ENCODE data around the gene BLVRA.

Gene BLVRA

DNA sequence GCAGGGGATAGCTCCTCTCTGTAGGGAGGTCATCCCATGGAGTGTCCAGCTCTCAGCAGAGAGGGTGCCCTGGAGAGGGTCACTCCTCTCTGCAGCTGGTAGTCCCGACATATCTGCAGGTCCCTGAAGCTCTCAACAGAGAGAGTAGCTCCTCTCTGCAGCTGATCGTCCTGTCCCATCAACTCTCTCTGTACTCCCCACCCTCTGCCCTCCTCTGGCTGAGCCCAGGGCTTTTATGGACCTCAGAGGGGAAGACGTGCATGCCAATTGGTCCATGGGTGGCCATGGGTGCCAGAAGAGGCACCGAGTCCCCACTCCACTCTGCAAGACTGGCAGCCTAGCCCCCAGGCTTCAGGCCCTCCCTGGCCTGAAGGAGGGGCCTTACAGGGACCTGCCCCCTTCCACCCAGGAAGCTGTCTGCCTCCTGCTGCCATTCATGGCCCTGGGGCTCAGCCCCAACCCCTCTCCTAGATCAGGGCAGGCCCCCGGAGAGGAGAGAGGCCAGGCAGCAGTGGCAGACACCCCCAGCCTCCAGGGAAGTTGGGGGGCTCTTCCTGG, 9.0 kb upstream of the BLVRA start:
- in situ Hi-C loops (cut with MboI; ENCODE audit: low sequenced_read_pairs) = no loop called here

DNA sequence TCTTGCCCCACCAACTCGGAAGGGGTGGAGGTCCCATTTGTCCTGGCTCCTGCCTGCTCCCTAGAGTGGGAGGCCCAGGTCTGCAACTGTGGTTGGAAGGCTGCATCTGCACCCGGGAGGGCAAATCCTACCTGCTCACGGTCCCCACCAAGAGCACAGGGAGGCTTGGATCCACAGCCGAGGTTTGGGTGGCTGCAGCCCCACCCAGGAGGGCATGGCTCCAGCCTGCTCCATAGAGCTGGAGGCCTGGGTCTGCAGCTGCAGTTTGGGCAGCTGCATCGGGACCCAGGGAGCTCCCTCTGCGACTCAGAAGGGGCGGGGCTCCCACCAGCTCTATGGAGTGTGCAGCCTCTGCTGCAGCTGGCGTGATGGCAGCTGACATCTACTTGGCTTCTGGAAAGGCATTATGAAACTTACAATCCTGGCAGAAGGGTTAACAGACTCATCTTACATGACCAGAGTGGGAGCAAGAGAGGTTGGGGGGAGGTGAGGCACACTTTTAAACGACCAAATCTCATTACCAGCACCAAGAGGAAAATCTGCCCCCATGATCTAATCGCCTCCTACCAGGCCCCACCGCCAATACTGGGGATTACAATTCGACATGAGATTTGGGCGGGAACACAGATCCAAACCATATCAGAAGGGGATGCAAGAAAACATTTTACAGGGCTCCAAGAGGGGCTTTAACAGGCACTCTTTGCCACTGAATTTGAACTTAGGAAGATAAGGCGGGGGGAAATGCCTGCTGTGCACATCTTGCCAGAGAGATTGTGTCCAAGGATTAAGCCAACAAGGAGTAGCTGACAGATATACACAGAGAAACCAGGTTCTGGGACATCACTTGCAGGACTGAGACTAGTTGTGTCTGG, 8.2 kb upstream of the BLVRA start:
- in situ Hi-C loops (cut with MboI; ENCODE audit: low sequenced_read_pairs) = no loop called here

- in situ Hi-C loops (cut with MboI; ENCODE audit: low sequenced_read_pairs) = no loop called here
These were observed 6.1 kb upstream of the BLVRA start for GRCh38 chr7:43752411-43752810.

- in situ Hi-C loops (cut with MboI; ENCODE audit: low sequenced_read_pairs) = no loop called here
These were observed 5.1 kb upstream of the BLVRA start for GRCh38 chr7:43753271-43753810.

- in situ Hi-C loops (cut with MboI; ENCODE audit: low sequenced_read_pairs) = no loop called here
These were observed 4.6 kb upstream of the BLVRA start for GRCh38 chr7:43753843-43754242.

GRCh38 chr7:43754596-43754995, 3.9 kb upstream of the BLVRA start:
- in situ Hi-C loops (cut with MboI; ENCODE audit: low sequenced_read_pairs) = no loop called here

GRCh38 chr7:43756368-43757072, 2.0 kb upstream of the BLVRA start:
- in situ Hi-C loops (cut with MboI; ENCODE audit: low sequenced_read_pairs) = no loop called here

DNA sequence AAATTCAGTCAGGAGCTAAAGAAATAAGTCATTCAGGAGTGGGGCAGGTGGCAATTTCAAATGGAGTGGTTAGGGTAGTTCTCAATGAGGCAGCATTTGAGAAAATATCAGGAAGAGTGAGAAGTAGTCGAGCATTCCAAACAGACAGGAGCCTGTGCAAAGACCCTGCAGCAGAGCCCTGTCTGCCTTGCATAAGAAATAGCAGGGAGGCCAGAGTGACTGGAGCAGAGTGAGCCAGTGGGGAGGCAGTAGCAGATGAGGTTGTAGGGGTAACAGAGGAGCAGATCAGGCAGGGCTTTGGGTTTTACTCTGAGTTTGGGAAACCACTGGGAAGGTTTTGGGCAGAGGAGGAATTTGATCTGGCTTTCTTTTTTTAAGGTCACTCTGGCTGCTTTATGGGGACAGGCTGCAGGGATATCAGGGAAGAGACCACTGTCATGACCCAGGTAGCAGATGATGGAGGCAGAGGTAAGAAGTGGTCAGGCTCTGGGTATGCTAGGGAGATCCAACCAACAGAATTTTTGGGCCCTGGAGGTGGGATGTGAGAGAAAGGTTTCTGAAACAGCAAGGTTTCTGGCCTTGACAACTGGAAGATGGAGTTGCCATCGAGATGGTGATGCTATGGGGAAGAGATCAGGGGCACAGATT, 1.3 kb upstream of the BLVRA start:
- in situ Hi-C loops (cut with MboI; ENCODE audit: low sequenced_read_pairs) = no loop called here

- in situ Hi-C loops (cut with MboI; ENCODE audit: low sequenced_read_pairs) = no loop called here
These were observed 573 bp downstream of the BLVRA start for GRCh38 chr7:43758822-43759683.

GRCh38 chr7:43760861-43761260, 2.4 kb downstream of the BLVRA start:
- in situ Hi-C loops (cut with MboI; ENCODE audit: low sequenced_read_pairs) = no loop called here

GRCh38 chr7:43761382-43761781, 2.9 kb downstream of the BLVRA start:
- in situ Hi-C loops (cut with MboI; ENCODE audit: low sequenced_read_pairs) = no loop called here

GRCh38 chr7:43761938-43762692, 3.6 kb downstream of the BLVRA start:
- in situ Hi-C loops (cut with MboI; ENCODE audit: low sequenced_read_pairs) = no loop called here

GRCh38 chr7:43763183-43763582, 4.7 kb downstream of the BLVRA start:
- in situ Hi-C loops (cut with MboI; ENCODE audit: low sequenced_read_pairs) = no loop called here

DNA sequence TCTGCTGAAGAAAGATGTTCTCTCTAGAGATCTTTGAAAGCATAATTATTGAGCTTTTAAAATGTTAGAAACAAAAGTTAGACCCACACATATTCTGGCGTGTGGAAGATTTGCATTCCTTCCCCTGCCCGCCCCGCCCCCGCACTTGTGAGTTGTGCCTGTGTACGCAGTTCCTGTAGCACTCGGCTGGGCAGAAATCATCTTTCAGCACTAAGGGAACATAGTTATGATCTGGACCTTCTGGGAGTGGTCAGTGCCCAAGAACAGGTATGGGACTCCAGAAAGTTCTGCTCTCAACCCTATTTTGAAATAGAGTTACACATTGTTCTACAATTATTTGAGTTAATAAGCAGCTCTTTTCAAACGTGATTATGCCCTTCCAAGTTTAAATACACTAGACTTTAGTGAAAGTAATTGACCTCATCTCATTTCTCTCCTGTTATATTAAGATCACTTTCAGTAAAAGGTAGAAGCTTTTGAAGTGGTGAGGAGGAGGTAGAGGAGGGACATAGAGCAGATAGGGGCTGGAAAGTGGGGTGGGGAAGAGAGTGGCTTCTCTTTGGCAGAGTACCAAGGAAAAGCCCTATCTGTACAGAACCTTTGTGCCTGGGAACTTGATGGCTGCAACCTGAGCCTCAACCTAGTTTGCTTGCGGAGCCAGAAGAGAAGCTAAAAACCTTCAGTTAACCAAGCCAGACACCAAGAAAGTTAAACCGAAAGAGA, 5.7 kb downstream of the BLVRA start:
- in situ Hi-C loops (cut with MboI; ENCODE audit: low sequenced_read_pairs) = no loop called here

GRCh38 chr7:43764807-43765491, 6.5 kb downstream of the BLVRA start:
- in situ Hi-C loops (cut with MboI; ENCODE audit: low sequenced_read_pairs) = no loop called here

DNA sequence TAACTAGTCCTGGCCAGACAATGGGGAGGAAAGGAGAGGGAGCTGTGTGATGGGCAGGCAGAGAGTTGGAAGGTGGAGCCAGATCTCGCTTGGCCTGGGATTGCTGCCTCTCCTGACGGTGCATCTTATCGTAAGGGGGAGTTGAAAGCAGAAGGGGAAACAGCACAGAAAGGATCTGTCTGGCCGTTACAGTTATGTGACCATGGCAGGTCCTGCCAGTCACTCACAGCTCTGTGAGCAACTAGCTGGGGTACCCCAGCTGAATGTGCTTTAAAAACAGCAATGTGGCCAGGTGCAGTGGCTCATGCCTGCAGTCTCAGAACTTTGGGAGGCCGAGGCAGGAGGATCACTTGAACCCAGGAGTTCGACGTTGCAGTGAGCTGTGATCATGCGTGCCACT, 8.1 kb downstream of the BLVRA start:
- in situ Hi-C loops (cut with MboI; ENCODE audit: low sequenced_read_pairs) = no loop called here

DNA sequence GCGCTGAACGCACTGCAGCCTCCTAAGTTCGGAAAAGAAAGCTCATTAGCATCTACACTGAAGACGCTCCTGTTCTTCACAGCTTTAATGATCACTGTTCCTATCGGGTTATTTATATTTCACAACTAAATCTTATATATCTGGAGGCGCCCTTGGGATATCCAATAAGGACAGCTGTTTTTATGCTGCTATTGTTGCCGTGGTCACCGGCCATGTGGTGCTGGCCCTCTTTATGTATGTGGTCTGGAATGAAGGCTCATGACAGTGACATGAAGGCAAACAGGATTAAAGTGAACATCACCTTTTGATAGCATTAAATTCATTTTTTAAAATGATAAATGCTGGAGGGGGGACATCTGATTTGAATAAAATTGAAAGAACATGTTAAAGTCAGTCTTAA, 8.8 kb downstream of the BLVRA start:
- in situ Hi-C loops (cut with MboI; ENCODE audit: low sequenced_read_pairs) = no loop called here

DNA sequence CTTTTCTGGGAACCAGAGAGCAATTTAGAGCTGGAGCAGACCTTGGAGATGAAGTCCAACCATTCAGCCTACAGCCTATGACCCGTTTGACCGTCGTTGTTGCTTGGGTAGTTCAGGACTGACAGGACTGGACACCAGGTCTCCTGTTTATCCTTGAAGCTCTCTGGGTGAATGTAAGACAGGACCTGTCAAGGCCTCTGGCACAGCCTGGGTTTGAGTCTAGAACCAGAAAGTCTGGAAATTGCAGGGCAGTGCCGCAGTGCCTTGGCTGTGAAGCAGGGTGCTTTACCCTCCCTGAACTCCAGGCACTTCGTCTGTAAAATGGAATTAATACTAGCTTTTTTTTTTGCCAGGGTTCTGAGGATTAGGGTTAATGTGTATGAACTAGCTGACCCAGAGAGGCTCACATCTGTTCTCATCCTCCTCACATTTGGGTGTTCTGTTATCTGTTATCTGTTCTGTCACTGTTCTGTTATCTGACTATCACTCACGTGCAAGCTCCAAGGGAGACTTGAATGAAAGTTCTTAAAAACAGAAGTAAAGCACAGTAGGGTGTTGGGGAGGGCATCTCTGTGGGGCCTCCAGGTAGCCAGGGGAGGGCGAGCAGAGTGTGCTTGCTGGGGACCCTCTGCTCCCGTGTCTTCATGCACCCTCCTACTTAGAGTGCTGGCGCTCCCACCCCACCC, 9.9 kb downstream of the BLVRA start:
- in situ Hi-C loops (cut with MboI; ENCODE audit: low sequenced_read_pairs) = no loop called here

Measured in HL-60/S4 (cell line).